Measurements from ENCODE around the gene TASL. TPM values are rescaled to one million over a fixed set of nuclear protein-coding genes. Genes with fewer than 3 reads are reported as not detected.

The TASL gene
- total RNA-seq, 4 donors from 2014 or later: 0.46 to 2.0 (median 1.1) TPM; not detected in 1

DNA sequence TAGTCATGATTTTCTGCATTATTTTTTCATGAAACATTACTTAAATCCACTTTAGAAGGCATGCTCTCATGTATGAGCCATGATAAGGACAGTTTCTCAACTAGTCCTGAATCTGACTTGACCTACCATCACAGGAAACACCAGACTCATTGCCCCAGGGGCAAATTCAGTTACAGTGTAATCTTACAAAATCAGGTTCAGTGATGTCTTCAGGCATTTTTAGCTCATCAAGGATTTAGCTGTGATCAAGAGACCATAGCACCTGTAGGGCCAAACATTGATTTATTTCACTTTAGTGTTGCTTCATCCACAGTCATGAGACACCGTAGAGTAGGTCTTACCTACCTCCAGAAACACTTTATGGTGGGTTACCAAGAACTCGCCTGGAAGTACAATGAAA lies 3.1 kb upstream of the TASL start:
- no peaks in the 10 kb centered on the region for H3K27me3 ChIP-seq
- H3K27ac ChIP-seq: no peak overlapping the region
- no peak for ATAC-seq
- no peaks in the 10 kb centered on the region for H3K4me1 ChIP-seq
- no peaks in the 10 kb centered on the region for H3K36me3 ChIP-seq
- no peaks in the 10 kb centered on the region for H3K9me3 ChIP-seq
- no peak overlapping the region for H3K4me3 ChIP-seq
- WGBS, 2 donors (ENCODE audit: low coverage in 1 of 2): 63 to 100% methylated on average over 2 of the region's 2 CpGs
- TF ChIP-seq, protein P1, sequence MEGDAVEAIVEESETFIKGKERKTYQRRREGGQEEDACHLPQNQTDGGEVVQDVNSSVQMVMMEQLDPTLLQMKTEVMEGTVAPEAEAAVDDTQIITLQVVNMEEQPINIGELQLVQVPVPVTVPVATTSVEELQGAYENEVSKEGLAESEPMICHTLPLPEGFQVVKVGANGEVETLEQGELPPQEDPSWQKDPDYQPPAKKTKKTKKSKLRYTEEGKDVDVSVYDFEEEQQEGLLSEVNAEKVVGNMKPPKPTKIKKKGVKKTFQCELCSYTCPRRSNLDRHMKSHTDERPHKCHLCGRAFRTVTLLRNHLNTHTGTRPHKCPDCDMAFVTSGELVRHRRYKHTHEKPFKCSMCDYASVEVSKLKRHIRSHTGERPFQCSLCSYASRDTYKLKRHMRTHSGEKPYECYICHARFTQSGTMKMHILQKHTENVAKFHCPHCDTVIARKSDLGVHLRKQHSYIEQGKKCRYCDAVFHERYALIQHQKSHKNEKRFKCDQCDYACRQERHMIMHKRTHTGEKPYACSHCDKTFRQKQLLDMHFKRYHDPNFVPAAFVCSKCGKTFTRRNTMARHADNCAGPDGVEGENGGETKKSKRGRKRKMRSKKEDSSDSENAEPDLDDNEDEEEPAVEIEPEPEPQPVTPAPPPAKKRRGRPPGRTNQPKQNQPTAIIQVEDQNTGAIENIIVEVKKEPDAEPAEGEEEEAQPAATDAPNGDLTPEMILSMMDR (IDR thresholded peaks at IDR 0.05): no peak
- TF ChIP-seq EP300 (IDR thresholded peaks at IDR 0.05) (no peak), POLR2AphosphoS5 (IDR thresholded peaks at IDR 0.05) (no peak), POLR2A (IDR thresholded peaks at IDR 0.05) (no peak)

DNA sequence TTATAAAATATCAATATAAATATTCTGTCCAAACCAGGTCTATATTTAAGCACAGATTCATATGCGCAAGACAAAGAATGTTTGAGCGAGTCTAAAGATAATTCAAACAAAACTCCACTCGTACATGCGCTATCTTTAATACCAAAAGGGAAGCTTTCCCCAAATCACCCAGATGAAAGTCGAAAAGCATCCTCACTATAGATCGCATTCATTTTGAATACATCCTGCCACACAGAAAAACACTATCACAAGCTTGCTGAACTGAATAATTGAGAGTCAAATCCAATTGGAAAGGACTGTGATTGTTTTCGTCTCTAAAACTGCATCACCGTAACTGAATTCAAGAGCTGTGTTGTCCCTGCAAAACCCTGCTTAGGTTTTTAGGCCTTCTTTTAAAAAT lies 685 bp downstream of the TASL start:
- 80% methylated on average over 8 of the region's 8 CpGs; no CpG with 5 or more reads in 1 of the 2 donors for WGBS, 2 donors (ENCODE audit: low coverage in 1 of 2)
- Histone ChIP-seq H3K27me3 (no peaks in the 10 kb centered on the region), H3K36me3 (no peaks in the 10 kb centered on the region), H3K4me1 (no peaks in the 10 kb centered on the region), H3K9me3 (no peaks in the 10 kb centered on the region), H3K4me3 (no peak overlapping the region), H3K27ac (no peak overlapping the region)
- ATAC-seq: no peak
- TF ChIP-seq POLR2AphosphoS5 (IDR thresholded peaks at IDR 0.05) (no peak), POLR2A (IDR thresholded peaks at IDR 0.05) (no peak), EP300 (IDR thresholded peaks at IDR 0.05) (no peak)
- TF ChIP-seq, protein P1 (IDR thresholded peaks at IDR 0.05): no peak

DNA sequence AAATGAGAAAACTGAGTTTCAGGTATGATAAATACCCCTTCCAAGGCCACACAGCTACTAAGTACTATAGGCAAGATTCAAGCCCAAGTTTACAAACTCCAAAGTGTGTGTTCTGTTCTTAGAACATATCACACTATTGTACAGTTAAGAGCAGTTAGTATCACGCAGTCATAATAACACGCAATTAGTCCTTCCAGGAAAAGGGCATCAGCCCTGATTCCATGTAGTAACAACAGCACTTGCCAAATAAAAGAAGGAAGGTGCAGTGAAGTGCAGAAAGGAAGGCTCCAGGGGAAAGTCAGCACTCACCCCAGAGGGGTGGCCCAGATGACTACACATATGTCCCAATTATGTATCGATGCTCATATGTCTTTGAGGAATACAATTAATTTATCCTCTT lies 4.4 kb downstream of the TASL start:
- TF ChIP-seq POLR2A (IDR thresholded peaks at IDR 0.05): no peak
- TF ChIP-seq, protein P1 (IDR thresholded peaks at IDR 0.05): no peak
- TF ChIP-seq EP300 (IDR thresholded peaks at IDR 0.05): no peak
- no peak for TF ChIP-seq POLR2AphosphoS5 (IDR thresholded peaks at IDR 0.05)
- no peaks in the 10 kb centered on the region for H3K27me3 ChIP-seq
- H3K9me3 ChIP-seq: no peaks in the 10 kb centered on the region
- no peak for ATAC-seq
- H3K4me1 ChIP-seq: no peaks in the 10 kb centered on the region
- H3K36me3 ChIP-seq: no peaks in the 10 kb centered on the region
- WGBS, 2 donors (ENCODE audit: low coverage in 1 of 2): 78 to 92% methylated on average over 2 of the region's 3 CpGs
- H3K4me3 ChIP-seq: no peak overlapping the region
- no peak overlapping the region for H3K27ac ChIP-seq

DNA sequence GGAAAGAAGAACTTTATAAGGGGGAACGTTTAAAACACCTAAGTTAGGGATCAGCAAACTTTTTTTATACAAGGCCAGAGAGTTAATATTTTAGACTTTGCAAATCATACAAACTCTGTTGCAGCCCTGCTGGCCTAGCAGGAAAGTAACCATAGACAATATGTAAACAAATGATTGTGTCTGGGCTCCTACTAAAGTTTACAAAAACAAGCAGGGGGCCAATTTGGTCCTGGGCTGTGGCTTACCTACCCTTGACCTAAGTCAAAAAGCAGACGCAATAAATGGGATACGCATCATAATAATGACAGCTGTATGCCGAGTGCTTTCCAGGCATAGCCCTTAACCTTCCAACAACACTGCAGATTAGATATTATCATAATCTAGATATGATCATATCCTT lies 4.9 kb downstream of the TASL start:
- no peaks in the 10 kb centered on the region for H3K9me3 ChIP-seq
- no peaks in the 10 kb centered on the region for H3K36me3 ChIP-seq
- no peak for ATAC-seq
- TF ChIP-seq POLR2A (IDR thresholded peaks at IDR 0.05) (no peak), POLR2AphosphoS5 (IDR thresholded peaks at IDR 0.05) (no peak), EP300 (IDR thresholded peaks at IDR 0.05) (no peak)
- TF ChIP-seq, protein P1 (IDR thresholded peaks at IDR 0.05): no peak
- no peaks in the 10 kb centered on the region for H3K4me1 ChIP-seq
- no peaks in the 10 kb centered on the region for H3K27me3 ChIP-seq
- no peak overlapping the region for H3K27ac ChIP-seq
- WGBS, 2 donors (ENCODE audit: low coverage in 1 of 2): 61 to 73% methylated on average over 2 to 3 of the region's 4 CpGs
- H3K4me3 ChIP-seq: no peak overlapping the region

DNA sequence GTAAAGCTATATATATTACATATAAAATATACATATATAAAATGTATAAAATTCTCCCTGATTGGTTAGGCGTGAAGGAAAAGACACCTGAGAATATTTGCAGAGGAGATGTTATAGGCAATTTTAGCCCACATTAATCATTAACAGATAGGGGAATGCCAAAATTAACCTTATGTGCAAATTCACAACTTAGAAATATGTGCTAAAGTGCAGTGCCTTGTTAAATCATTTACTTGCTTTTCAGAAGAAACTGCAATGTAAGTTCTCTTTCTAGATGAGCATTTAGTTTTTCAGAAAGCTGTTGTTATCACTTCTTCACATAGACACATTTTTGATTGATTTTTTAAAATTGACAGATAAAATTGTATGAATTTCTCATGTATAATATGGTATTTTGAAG lies 5.6 kb downstream of the TASL start:
- no peak for ATAC-seq
- 67 to 71% methylated on average over 1 of the region's 1 CpG for WGBS, 2 donors (ENCODE audit: low coverage in 1 of 2)
- Histone ChIP-seq H3K9me3 (no peaks in the 10 kb centered on the region), H3K4me1 (no peaks in the 10 kb centered on the region), H3K4me3 (no peak overlapping the region), H3K36me3 (no peaks in the 10 kb centered on the region), H3K27ac (no peak overlapping the region), H3K27me3 (no peaks in the 10 kb centered on the region)
- TF ChIP-seq, protein P1 (IDR thresholded peaks at IDR 0.05): no peak
- no peak for TF ChIP-seq EP300 (IDR thresholded peaks at IDR 0.05)
- TF ChIP-seq POLR2A (IDR thresholded peaks at IDR 0.05): no peak
- TF ChIP-seq POLR2AphosphoS5 (IDR thresholded peaks at IDR 0.05): no peak

Data from gastroesophageal sphincter (tissue), 4 donors.